Left renal cortex interstitium (tissue), 4 donors: ENCODE measurements around the gene CALM1. TPM values are rescaled to one million over a fixed set of nuclear protein-coding genes. Genes with fewer than 3 reads are reported as not detected.

Source experiments
- DNase-seq, 4 donors: peaks; one replicate each; pipeline ENCODE4 v3.0.0-alpha.2; 2013; ENCODE audit warnings: low read depth in 4 of 4, low spot score in 2 of 4, missing footprints in 1 of 4
- polyA plus RNA-seq, 4 donors: library from polyadenylated mRNA; unstranded; fragments of 120-200 nt; gene quantifications; one replicate each; pipeline ENCODE4 v1.2.1, GENCODE V29; 2013; ENCODE audit not compliant: insufficient read length in 4 of 4

Gene CALM1
- polyA plus RNA-seq, 4 donors, result 303 to 405 (median 345) TPM

DNA sequence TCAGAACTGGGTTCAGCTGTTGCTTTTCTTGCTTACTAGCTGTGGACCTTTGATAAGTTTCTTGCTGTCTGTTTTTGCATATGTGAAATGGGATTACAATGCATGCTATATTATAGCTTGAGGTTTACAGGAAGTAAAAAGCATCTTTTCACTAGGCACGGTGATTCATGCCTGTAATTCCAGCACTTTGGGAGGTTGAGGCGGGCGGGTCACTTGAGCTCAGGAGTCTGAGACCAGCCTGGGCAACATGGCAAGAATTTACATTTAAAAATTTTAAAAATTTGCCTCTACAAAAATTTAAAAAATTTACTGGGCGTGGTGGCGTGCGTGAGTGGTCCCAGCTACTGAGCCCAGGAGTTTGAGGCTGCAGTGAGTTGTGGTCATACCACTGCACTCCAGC is 42.0 kb downstream of the CALM1 start:
- no peak for DNase-seq

DNA sequence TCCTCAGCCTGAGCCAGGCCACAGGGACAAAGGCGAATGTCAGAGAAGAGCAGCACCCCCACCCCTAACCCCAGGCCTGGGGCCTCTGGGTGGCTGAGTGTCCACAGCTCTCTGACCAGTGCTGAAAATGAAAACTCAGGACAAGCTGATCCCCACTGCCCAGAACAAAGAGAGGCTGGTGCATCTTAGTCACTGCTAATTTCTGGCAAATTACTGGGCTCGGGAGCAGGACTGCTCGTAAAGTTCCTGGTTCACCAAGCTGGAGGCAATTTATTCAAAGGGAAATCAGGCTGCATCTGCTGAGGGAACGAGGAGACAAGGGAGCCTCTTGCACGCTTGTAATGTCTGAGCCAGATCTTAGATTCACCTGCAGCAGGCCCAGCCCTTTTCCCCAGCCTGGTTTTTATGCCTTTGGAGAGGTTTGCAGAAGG is 43.2 kb downstream of the CALM1 start:
- DNase-seq, result no peak

DNA sequence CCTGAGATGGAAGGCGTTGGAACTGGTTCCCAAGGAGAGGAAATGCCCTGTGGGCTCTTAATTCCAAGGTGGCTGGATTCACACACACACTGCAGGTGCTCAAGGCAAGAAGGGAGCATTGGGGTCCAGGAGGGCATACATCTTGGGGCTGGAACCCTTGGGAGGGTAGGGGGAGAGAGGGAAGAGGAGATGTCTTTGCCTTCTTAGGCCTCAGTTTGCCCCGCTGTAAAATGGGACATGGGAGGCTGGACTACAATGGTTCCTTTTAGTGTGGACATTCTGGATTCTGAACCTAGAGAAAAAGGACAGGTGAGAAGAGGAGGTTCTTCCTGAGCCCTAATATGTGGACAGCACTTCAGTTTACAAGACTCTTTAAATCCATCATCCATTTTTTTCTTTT is 43.8 kb downstream of the CALM1 start:
- DNase-seq, result no peak

DNA sequence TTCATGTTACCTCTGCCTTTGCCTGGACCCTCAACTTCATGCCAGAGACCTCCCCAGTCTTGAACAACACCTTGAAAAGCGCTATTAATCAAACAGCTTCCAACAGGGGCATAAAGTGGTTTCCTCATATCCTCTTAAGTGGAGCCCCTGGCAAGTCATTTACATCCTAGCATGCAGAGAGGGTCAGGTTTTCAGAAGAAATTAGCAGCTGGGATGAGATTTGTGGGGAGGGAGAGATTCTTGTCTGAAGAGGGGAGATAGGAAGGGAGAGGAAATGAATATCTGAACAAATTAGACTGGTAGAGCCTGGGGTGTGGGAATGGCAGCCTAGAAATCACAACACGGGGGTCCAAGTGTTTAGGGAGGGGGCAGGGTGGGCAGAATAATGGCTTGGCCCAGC is 45.6 kb downstream of the CALM1 start:
- no peak for DNase-seq

DNA sequence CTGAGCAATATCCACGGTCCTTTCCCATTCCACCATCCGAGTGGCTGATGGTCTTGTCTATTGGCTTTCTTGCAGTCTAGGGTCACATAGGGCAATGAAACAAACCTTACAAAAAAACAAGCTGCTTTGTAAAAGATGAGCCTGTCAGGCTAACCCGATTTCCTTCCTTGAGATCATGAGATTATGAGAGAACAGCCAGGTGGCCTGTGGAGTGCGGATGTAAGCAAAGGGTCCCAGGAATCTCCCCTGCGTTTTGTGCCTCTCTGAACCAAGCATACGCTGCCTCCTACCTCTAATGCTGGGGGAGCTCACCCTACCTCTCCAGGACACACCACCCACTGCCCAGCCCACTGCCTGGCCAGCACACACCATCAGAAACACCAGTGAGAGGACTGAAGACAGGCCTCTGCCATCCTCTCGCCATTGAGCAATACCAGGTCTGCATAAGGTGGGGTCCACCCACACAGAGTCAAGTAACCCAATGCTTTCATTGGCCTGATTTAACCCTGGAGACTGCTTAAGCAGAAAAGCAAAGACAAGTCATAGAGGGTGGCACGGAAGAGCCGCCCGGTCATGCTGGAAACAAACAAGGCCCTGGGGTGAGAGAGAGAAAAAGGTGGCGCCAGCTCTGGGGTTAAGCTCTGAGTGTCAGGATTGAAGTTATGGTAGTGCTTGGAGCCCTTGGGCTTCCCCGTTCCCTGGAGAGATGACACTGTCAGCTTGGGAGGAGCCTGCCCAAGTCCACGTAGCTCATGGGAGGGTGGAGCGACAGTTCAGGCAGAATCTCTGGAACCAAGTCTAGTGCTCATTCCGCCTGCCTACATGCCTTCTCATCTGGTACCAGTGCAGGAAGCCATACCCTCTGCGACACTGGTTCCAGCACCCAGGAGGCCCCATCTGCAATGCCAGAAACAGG is 46.6 kb downstream of the CALM1 start:
- DNase-seq, result no peak

DNA sequence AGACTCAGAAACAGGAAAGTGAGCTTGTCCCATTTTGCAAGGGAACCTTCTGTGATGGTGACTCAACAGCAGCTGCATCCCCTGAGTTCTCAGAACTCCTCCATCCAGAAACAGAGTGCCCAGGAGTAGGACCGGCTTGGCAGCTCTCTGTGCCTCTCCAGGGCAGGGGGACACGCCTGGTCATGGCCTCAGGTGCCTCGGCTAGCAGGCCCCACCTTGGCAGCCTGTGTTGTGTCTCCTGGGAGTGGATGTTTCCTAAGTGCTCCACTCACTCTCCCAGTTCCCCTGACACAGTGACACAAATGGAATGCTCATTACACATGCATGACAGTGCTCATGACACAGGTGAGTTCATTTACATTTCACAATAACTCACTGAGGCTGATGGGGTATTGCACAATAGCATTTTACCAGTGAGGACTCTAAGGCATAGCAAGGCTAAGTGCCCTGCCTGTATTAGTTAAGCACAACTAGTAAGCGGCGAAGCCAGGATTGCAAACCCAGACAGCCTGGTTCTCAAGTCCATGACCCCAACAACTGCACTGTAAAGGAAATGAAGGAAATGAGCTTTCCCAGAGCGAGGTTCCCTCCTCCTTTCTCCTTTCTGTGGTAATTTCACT is 47.4 kb downstream of the CALM1 start:
- DNase-seq, result no peak

DNA sequence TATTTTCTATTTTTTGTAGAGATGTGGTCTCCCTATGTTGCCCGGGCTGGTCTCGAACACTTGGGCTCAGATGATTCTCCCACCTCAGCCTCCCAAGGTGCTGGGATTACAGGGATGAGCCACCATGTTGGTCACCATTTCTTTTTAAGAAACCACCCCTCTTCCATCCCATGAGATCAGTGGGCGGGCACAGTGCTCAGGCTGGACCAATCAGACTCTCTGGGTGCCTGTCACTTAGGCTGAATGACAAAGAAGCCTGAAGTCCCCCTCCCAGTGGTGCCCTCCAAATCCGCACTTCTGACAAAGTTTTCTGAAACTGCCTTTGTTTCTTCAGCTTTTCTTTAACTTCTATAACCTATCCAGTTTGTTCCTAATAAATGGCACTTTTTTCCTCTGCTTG is 48.2 kb downstream of the CALM1 start:
- DNase-seq, result no peak

DNA sequence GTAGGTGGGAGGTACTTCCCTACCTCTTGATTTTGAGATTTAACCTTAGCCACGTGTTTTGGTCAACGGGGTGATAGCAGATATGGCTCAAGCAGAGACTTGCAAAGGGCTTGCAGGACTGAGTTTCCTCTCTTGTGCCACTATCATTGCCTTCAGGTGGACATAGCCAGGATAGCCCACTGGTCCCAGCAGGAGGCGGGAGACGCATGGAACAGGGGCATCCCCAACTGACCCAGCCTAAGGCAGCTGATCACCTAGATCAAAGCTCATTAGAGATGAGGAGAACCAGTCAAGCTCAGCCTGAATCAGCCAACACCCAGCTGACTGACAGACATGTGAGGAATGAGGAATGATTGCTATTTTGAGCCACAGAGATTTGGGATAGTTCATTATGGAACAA is 49.6 kb downstream of the CALM1 start:
- no peak for DNase-seq

DNA sequence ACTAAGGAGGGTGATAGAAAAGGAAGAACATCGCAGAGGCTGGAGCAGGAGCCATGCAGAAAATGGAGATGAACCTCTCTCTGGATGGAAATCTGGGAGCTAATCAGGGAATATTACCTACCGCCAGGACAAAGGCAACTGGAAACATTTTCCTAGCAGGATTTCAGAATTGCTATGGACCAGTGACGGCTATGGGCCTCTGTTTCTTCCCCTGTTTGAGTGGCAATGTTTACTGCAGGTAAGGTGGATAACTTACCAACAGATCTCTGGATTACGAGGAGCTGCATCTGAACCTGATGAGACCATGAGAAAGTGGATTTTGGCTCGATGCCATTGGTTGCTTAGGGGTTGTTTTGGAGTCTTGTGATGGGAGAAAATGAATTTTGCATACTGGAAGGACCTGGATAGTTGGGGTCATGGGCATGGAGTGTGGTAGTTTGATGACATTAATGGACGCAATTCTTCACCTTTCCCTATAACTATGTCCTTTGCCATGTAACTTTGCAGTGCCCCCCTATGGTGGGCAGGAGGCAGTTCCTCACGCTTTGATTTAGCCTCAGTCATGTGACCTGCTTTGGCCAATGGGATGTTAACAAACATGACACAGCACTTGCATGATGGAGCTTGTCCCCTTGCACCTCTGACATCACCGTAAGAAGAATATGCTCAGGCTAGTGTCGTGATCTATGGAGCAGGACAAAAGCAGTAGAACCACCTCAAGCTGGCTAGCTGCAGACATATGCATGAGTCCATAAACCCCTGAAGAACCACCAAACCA is 51.1 kb downstream of the CALM1 start:
- DNase-seq, result no peak

DNA sequence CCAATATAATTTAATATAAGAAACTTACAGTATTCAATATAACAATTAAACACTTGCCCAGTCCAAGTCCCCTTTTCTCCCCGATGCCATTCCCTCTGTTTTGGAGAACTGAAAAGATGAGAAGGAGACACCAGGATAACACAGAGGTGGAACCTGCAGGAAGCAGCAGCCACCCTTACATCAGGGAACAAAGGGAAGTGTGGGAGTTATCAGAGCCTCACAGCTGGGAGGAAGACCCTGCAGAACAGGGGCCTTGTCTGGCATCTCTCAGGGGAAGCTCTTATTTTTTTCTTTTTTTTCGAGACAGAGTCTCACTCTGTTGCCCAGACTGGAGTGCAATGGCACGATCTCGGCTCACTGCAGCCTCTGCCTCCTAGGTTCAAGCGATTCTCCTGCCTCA is 52.6 kb downstream of the CALM1 start:
- DNase-seq, result no peak

DNA sequence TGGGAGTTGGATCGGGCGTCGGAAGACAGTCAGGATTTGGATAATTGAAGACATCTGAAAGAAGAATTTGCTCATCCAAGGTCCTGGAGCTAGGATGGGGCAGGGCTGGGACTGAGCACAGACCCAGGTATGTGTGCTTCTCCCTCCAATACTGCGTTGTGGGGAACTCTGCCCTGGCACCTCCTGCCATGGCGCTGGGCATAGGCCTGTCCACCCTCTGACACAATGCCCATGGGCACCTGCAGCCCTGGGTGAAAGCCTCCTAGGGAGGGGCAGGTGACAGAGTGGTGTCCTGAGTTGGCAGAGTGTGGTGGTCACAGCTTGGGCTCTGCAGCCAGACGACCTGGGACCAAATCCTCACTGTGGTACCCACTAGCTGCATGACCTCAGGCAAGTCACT is 53.3 kb downstream of the CALM1 start:
- DNase-seq, result no peak

DNA sequence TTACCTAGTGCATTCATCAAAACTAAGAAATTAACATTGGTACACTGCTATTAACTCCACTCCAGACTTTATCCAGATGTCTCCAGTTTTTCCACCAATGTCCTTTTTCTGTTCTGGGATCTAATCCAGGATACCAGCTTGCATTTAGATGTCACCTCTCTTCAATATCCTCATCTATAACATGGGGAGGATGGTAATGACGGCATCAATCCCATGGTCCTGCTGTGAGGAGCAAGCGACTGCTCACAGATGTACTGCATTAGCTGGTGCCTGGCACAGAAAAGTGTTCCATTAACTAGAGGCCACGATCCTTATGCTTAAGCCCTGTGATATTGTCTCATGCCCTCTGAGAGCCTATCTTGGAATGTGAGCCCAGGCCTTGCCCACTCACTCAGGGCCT is 53.8 kb downstream of the CALM1 start:
- no peak for DNase-seq

DNA sequence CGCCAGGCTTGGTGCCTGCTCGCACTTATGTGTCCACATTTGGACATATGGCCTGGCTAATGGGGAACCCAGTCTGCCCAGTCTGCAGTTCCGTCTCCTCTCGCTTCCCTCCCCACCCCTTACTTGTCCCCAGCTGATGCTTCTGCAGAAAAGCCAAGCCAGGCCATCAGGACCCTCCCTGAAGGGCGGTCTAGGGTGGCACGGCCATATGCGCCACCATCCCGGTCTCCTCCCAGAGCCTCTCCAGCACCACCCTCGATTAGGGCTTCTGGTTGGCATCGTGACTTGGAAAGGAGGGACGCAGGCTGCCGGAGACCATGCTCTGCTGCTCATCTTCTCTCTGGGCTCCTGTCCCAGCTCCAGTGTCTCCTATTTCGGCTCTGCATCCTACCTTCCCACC is 54.6 kb downstream of the CALM1 start:
- no peak for DNase-seq

DNA sequence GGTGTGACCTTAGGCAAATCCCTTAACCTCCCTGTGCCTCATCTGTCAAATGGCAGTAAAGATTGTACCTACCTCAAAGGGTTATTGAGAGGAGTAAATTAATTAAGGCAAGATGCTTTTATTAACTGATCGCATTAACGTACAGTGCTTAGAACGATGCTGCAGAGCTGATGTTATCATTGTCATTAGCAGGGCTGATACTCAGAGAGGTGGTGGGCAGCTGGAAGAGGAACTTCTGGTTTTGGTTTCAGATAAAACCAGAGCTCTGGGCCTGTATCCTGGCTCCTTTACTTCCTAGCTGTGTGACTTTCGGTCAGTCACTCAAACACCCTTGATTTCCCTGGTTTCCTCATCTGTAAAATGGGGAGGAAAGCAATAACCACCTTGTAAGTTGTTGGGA is 55.1 kb downstream of the CALM1 start:
- DNase-seq, result no peak

DNA sequence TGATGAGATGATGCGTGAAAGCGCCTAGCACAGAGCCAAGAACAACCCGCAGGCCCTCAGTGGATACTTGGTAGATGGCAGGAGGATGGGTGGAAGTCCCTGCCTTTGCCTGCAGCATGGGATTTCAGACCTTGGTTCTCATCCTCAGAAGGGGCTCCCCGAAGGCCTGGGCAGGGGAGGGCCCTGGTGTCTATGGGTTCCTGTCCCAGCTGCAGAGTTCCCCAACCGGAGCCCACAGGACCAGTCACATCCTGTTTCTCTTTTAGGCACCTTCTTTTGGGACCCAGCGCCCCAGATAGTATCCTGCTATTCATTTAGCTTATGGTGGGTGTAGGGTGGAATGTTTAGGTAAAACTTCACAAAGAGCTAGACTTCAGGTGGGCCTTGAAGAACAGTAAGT is 55.5 kb downstream of the CALM1 start:
- DNase-seq, result no peak

DNA sequence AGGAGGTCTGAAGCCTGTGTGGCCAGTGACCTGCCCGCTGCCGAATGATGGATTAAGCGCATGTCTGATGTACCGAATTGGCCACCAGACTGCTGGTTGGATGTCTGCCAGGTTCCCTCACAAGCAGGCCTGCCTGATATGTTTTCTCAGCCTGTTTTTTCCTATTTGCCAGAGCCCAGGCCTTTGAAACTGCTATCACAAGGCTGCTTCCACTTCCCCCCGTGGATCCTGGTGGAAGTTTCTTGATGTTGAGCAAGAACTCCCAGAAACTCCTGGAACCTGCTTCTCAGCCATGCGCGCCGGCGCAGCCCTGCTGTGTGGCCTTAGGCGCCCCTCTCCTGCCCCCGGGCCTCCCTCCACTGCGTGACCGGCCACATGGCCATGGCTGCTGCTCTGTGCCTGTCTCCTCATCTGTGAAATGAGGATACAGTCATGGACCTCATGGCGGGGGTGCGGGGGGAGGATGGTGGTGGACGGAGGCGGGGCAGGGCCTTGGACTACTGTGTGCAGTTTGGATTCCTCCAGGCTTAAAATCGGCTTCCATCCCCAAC is 56.6 kb downstream of the CALM1 start:
- no peak for DNase-seq

DNA sequence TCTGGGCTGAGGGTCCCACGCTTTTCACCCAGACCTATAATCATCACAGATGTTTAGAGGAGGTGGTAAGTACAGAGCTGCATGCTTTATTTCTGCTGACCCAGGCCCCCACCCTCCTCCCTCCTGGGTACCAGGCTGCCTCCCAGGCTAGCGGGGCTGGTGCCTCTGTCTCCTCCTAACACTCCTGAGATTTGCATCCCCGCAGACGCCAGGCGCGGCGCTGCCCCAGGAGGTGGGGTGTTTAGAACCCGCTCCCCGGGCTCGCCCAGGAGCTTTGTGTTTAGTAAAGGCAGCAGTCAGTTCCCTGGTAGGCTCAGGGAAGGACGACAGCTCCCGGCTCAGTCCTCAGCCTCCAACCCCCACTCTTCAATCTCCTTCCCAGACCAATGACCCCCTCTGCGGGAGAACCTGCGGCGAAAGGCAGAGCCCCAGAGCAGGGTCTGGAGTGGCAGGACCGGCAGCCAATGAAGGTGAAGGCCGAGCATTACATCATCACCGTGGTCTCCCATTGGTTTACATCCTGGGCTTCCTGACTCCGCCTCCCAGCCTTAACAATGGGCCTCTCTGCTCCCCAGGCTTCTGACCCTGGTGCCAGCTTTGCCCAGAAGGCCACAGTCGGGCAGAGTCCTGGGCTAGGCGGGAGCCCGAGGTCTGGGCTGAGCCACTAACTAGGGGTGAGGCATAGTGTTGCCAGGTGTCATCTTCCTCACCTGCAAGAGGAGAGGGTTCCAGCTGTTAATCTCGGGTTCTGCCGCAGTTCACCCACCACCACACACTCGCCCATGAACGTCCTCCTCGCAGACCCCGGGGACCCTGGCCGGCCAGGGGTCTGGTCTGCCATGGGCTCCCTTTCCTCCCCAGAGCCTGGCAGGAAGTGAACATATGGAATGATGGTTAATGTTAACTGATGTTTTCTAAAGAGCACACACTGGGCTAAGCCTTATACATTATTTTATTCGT is 57.5 kb downstream of the CALM1 start:
- DNase-seq, result peak in 3 of 4 donors; percentile 55 to 82 (median 78)

DNA sequence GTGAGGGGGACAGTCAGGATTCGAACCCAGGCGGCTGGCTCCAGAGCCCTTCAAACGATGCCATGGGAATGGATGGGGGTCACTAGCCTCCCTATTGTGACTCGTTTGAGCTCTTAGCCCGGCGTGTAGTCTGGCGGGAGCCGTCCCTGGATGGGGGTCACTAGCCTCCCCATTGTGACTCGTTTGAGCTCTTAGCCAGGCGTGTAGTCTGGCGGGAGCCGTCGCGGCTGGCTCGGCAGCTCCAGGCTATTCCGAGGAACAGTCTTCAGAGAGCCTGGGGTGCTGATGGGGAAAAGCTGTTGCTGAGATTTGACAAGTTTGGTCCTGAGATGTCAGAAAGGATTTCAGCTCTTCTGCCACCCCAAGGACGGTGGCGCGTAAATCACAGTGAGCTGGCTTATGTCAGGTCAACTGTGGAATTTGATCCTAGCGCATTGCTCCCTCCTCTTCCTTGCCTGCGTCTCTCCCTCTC is 58.3 kb downstream of the CALM1 start:
- peak in 3 of 4 donors; percentile 48 to 75 (median 52) for DNase-seq

DNA sequence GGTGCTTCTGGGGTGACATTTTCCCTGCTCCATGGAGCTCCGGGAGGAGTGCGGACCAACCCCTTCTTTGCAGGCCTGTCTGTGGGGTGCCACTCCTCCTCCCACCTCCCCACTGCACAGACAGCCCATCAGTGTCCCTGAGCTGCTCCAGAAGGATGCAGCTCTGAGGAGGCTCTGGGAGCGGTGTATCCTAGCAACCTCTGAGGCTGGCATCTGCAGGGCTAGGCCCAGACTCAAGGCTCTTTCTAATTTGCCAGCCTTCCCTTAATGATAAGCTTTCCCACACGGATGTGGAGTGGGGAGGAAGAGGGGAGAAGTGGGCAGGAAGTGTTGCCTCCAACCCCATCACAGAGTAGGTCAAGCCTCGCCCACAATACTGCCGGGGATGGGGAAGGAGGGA is 59.7 kb downstream of the CALM1 start:
- no peak for DNase-seq

DNA sequence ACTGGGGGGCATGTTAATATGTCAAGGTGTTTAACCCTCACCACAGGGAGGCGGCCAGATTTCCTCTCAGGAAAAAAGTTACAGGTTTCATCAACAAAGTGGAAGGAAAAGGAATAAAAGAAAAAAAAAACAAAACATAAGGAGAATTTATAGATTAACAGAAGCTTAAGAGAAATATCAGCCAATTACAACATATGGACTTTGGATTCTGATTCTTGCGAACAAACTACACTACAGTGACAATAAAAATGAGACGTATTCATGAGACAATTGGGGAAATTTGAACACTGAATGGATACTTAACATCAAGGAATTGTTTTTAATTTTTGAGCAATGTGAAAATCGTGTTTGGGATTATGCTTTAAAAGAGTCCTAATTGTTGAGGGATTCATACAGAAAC is 60.4 kb downstream of the CALM1 start:
- no peak for DNase-seq
